DMS153 treated with DMSO at 0.1 percent for 48 hours (cell line): Measurements from ENCODE around the gene SOCS1.

Experiments
- DNase-seq: peaks from one replicate; lab custom pipeline; 2025; ENCODE audit not compliant: unreplicated experiment; lab: John Stamatoyannopoulos, UW

Gene SOCS1

GRCh38 chr16:11208916-11209665 is 46.9 kb downstream of the SOCS1 start:
- DNase-seq: no peak

- DNase-seq: no peak
These were observed 48.4 kb downstream of the SOCS1 start for GRCh38 chr16:11207646-11208045.

- DNase-seq: no peak
These were observed 50.0 kb downstream of the SOCS1 start for GRCh38 chr16:11205754-11206581.

- no peak for DNase-seq
These were observed 50.8 kb downstream of the SOCS1 start for GRCh38 chr16:11205065-11205699.

GRCh38 chr16:11204513-11205047 is 51.4 kb downstream of the SOCS1 start:
- no peak for DNase-seq
